ENCODE data around the gene GPR31.

GPR31 gene

DNA sequence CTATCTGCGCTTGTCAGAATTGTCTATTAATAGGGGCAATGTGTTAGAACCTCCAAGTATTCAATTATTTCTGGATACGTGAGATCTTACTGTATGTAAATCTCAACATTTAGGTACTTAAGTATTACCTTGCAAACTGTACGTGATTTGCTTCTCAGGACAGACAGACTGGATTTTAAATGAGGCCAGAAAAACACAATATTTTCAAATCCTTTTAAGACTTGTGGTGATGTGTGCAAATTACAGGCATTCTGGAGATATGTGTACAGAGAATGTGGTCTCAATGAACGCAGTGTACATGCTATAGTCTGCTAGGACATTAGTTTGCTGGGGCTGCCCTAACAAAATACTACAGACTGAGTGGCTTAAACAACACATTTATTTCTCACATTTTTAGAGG lies 18.0 kb downstream of the GPR31 start:
- DNase-seq (ENCODE audit: low read depth), result no peak

GRCh38 chr6:167137881-167138280 lies 19.9 kb downstream of the GPR31 start:
- no peak for DNase-seq (ENCODE audit: low read depth)

- no peak for DNase-seq (ENCODE audit: low read depth)
These were observed 20.7 kb downstream of the GPR31 start for GRCh38 chr6:167137081-167137480.

GRCh38 chr6:167136376-167136775 lies 21.4 kb downstream of the GPR31 start:
- DNase-seq (ENCODE audit: low read depth), result no peak

- no peak for DNase-seq (ENCODE audit: low read depth)
These were observed 23.1 kb downstream of the GPR31 start for GRCh38 chr6:167134448-167135328.

DNA sequence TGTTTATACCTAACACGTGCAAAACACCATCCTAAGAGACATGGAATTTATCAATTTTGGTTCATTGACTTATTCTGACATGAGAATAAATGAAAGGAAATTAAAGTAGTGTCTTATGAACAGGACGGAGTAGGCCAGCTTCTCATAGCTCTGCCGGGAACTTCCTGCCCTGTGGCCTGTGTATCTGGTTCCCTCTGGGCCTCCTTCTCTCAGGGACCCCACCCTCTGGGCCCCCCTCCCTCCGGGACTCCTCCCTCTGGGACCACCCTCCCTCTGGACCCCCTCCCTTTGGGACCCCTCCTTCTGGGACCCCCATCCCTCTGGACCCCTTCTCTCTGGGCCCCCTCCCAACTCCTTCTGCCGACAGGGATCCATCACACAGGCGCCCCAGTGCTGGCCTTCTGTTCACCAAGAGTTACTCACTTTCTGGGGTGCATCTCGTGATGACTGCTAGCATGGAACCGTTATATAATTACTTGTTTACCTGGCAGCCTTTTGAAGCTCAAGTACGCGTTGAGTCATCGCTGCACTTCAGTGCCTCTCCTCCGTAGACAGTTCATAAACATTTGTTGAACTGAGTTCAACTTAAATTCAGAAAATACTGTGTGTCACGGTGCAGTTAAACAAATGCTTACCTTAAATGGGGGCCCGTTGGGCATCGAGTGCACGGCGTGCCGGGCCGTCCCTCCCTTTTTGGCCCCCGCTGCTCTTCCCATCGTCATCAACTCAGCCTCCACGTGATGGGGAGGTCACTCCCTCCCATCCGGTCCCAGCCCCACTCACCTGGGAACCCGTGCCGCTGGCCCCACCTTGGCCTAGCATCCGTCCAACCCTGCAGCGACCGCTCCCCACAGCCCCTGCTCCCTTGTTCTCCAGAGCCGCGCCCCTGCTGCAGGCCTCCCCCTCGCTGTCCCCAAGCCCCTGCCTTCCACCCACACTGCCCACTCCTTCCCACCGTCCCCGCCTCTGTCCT lies 26.8 kb downstream of the GPR31 start:
- no peak for DNase-seq (ENCODE audit: low read depth)

DNA sequence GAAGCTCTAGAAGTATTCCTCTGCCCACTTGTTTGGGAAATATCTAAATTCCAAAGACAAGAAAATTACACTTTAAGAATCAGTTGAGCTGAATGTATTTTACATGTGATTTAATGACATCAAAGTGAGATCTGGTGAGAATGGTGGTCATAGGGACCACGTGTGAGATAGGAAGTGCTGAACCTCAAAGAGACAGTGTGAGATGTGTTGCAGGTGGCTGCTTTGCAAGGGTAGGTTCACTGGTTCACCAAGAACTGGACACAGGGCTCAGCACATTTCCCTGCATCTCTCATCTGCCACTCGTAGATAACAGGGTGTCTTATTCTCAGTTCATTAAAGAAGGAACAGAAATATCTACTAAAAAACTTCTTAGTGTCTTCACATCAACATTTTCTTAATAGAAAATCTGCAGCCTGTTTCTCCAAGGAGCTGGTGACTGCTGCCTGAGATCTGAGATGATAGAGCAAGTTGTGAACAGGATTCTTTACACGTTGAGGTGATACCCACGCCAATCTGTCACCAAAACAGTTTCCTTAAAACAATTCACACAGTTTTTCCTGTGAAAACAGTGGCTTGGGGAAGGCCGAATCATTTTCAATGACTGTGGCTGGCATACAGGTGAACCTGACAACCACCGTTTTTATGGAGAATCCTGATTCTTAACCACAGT lies 27.6 kb downstream of the GPR31 start:
- no peak for DNase-seq (ENCODE audit: low read depth)

DNA sequence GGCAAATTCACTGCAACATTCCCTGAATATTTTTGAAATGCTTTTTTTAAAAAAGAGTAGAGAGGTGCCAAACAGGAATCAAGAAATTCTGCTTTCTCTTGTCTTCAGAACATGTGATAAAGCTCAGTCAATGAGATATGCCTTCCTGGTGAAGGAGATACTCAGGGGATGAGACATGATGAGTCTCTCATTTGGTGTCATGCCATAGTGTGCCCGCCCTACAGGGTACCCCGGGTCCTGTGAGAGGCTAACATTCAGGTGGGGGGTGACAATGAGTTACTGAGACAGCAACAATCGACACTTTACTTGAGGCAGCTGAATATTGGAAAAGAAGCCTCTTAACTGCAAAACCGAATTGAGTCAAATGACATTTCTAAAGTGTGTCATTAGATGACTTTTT lies 28.2 kb downstream of the GPR31 start:
- no peak for DNase-seq (ENCODE audit: low read depth)

DNA sequence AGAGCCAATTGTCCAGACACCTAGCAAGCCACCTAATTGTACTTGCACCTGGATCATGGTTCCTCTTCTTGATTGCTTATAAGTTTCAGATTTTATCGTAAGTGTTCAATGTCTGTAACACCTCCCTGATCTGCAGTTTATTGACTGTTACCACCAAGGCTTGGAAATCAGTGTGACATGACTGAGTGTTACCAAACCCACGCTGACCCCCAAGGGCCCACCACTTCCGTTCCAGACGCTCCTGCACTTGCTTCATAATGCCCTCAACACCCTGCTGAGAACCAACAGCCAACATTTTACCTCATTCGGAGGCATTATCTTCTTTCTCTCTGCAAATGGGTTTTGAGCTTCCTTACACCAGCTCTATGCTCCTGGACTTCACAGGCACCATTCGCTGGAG lies 28.6 kb downstream of the GPR31 start:
- DNase-seq (ENCODE audit: low read depth), result no peak

- DNase-seq (ENCODE audit: low read depth), result no peak
These were observed 29.8 kb downstream of the GPR31 start for GRCh38 chr6:167127785-167128531.

DNA sequence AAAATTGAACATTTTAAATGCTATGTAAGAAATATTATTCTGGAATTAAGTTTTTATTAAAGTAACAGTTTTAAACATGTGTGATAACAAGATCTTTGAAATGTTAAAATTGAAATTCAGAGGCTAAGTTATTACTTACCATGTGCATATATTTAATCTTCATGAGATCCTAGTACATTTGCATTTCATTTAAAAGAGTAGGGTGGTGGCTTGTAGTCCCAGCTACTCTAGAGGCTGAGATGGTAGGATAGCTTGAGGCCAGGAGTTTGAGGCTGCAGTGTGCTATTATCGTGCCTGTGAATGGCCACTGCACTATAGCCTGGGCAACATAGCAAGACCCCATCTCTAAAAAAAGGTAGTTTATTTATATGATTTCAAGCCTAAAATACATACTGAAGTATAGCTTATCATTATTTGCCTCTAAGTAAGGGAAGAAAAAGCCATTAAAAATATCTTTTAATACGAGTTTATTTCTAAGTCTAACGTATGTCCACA lies 31.9 kb downstream of the GPR31 start:
- DNase-seq (ENCODE audit: low read depth), result no peak

- DNase-seq (ENCODE audit: low read depth), result no peak
These were observed 32.4 kb downstream of the GPR31 start for GRCh38 chr6:167125410-167125809.

GRCh38 chr6:167124753-167125152 lies 33.0 kb downstream of the GPR31 start:
- DNase-seq (ENCODE audit: low read depth), result no peak

DNA sequence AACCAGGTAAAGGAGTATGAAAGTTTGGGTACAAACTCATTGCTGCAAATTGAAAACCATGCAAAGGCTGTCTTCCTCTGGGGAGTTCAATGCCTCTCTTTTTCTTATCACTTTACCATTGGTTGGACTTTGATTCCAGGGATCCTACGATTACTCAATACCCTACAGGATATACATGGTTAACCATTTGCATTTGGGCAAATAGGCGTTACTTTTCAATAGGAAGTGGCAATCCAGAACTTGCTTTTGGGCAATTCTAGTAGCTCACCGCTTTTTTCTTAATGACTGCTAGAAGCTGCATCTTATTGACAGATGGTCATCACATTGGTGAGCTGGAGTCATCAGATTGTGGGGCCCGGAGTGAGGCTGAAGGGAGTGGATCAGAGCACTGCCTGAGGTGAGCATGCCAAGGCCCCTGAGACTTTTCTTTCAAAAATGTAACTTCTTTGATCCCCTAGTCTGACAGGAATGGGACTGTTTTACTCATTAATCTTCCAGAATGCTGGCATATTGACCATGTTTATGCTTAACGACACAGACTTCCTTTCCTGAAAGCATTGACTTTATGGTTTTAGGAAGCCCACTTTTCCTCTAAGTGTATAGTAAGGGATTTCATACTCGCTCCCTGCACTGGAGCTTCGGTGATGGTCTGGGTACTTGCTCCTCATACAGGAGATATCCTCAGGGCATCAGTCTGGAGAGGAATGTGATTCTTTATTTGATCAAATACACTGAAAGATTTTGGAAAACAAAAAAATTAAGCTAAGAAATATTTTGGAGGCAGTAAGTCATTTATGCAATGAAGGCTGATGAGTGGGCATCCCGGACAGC lies 34.7 kb downstream of the GPR31 start, which contains the start of gene CCR6:
Gene CCR6, plus strand, starts transcription at position 270 of the 831 bp plus-strand sequence. CDS start 13,039 bp downstream, outside the sequence.
- DNase-seq (ENCODE audit: low read depth), result no peak

GRCh38 chr6:167122041-167122826 lies 35.5 kb downstream of the GPR31 start:
- no peak for DNase-seq (ENCODE audit: low read depth)

GRCh38 chr6:167121335-167121841 lies 36.4 kb downstream of the GPR31 start:
- DNase-seq (ENCODE audit: low read depth), result no peak

- DNase-seq (ENCODE audit: low read depth), result no peak
These were observed 37.2 kb downstream of the GPR31 start for GRCh38 chr6:167120583-167120903.

DNA sequence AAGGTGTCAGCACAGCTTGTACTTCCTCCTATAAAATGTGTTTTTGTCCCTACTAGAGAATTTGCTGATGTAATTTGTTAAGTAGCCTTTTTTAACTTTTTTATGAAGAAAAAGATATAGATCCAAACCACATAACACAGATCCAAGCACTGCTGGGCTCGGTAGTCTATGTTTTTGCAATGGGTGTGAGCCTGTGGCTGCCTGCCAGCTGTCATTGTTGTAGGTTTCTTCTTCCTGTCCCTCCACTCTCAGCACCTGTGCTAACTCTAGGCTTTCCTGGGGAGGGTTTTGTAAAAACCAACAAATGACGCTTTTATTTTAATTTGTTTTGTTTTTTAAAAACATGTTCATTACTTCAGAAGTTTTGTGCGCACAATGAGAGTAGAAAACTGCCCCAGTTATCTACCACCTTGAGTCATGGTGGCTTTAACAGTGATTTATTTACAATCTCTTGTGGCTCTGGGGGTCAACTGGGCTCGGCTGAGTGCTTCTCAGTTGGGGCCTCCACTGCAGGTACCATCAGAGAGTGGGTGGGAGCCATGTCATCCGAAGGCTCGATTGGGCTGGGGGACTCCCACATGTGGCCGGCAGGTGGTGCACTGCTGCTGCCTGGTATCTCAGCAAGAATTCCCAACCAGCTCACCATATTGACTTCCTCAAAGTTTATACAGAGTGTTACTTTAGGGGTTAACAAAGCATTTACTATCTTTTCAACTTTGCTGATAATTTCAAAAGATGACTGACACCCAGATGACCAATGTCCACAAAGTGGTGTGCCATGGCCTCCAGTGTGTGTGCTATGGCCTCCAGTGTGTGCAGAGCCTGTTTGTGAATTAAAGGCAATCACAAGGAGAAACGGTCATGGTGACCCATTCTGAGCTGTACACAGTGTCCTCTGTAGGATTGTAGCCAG lies 37.9 kb downstream of the GPR31 start:
- no peak for DNase-seq (ENCODE audit: low read depth)
